ENCODE measurements around the gene PCDH19.

- TF ChIP-seq CTCF (IDR thresholded peaks at IDR 0.05), result peak; percentile 29 to 94 (median 46)
- no peak for TF ChIP-seq POLR2A (IDR thresholded peaks at IDR 0.05)
These were observed 37.8 kb upstream of the PCDH19 start for GRCh38 chrX:100447655-100448397.
